UCSD-AML1 (cell line): Measurements from ENCODE around the gene ACVR1B.
A peak's percentile ranks its signal among the peaks of the same experiment; 100 is the strongest.

Experiments
- DNase-seq: peaks from one replicate; lab custom pipeline; 2025; ENCODE audit not compliant: unreplicated experiment; lab: John Stamatoyannopoulos, UW

Gene ACVR1B

GRCh38 chr12:51951199-51951842 lies at the start of gene ACVR1B:
TSS of gene ACVR1B (plus strand) at chr12:51951699. CDS start at chr12:51951744, 45 bp downstream.
- peak; percentile 87 for DNase-seq

DNA sequence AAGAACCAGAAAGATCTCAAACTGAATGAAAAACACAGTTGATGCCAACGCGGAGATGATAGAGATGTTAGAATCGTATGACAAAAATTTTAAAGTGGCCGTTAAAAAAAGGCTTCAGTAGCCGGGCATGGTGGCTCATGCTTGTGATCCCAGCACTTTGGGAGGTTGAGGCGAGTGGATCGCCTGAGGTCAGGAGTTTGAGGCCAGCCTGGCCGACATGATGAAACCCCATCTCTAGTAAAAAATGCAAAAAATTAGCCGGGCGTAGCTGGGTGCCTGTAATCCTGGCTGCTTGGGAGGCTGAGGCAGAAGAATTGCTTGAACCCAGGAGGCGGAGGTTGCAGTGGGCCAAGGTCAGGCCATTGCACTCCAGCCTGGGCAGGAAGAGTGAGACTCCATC lies 49.6 kb upstream of the ACVR1B start:
- DNase-seq, result no peak

DNA sequence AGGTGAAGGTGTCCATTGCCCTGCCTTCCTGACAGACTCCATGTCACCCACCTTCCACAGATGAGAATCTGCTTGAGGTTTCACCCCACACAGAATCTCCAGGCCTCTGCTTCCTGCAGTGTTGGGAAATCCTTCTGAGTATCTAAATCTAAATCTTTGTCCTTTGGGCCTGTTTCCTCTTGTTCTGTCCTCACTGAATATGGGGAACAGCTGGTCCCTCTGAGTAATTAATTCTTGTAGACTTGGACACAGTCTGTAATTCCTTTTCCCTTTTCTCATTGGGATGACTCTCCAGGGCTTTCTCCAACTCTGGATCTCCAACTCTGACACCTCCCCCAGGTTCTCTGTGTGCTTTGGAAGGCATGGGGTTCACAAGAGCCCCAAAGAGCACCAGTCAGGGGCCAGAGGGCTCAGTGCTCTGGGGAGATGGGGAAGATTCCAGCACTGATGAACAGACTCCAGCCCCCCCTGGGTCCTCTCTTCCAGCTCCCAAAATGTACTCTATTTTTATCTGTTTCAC lies 46.5 kb upstream of the ACVR1B start:
- DNase-seq, result no peak

- no peak for DNase-seq
Measured at GRCh38 chr12:51905471-51906429, 45.7 kb upstream of the ACVR1B start.

DNA sequence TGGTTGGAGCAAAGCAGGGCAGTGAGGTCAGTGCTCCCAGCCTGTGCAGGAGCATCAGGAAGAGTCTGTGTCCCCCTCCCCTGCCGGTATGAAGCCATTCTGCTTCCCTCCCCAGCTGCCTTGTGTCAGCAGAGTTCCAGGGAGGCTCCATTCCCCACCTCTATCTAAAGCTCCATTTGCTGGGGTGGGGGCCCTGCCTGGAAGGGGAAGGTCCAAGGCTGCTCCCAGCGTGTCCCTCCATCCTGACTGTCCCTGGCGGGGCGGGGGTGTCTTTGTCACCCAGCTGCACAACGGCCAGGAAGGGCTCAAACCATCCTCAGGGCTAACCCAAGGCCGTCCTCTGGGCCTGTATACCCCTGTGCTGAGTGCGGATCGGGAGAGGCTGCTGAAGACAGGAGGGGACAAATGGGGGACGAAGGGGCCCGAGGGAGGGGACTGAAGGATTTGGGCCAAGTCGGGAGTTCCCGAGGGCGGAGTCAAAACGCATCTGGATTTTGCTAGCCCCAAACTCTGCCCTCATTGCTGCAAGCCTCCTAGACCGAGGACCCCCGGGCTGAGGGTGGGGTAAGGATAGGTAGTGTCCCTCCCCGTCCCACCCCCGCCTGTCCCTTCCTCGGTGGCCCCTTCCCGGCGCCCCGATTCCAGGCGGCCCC lies 44.9 kb upstream of the ACVR1B start:
- no peak for DNase-seq

- no peak for DNase-seq
Measured at GRCh38 chr12:51907083-51907855, 44.2 kb upstream of the ACVR1B start, which contains the start of gene ACVRL1. TSS of gene ACVRL1 (plus strand) at chr12:51907504. CDS start at chr12:51912475, 4,971 bp downstream.

DNA sequence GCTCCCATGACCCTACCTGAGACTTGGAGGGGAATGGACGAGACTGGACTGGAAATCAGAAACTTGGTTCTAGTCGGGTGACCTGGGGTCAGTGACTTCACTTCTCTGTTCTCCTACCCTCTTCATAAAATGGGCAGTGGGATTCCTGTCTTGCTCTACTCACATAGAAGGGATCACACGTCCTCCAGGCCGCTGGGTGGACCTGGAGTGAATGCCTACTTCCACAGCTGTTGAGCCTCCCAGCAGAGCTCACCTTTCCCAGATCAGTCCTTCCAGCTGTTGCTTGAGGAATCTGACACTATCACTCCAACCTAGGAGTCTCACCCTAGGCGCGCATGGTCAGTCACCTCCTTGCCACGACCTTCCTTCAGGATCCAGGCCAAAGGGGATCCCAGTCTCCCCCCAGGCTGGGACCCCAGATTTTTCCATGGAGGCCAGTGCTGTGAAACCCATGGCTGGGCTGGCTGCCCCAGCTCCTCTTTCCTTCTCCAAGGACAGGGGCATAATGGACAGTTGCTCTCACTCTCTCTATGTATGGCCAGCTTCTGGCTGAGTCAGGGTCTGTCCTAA lies 43.6 kb upstream of the ACVR1B start:
- DNase-seq, result no peak

DNA sequence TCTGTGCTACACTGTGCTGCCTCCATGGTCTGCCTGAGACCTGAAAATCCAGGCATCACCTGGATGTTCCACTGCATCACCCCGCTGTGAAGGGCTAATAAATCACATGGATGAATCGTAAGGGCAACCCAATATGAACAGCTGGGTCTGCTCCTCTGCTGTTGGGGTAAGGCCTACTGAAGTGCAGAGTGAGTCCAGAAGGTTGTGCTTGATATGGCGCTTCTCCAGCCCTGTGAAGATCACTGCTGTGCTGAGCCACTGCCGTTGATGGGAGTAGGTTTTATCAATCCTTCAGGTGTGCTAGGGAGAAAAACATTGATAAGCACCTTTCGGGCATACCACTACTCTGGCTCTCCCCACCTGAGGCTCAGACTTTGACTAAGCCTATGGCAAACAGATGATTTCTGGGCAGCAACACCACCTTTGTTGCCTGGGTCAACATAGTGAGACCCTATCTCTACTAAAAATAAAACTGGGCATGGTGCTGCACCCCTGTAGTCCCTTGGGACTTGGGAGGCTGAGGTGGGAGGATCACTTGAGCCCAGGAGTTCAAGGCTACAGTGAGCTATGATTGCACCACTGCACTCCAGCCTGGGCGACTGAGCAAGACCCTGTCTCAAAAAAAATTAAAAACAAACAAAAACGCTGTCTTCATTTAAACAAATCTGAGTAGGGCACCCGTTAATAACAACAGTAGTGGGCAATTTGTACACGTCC lies 42.5 kb upstream of the ACVR1B start:
- DNase-seq, result no peak

DNA sequence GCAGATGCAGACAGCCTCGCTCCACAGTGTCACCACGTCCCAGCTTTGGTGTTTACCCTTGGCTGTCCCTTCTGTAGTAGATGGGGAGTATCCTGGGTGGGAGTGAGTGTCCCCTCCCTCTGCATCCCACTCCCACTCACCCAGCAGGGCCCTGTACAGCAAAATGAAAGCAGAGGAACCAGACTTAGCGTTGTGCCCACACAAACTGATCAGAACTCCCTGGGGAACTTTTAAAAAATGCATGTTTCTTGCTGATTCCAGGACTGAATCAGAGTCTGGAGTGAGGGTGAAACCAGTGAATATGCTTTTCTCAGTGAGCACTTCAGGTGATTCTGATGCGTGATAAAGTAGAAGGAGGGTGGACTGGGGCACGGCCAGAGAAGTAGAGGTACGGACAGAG lies 41.3 kb upstream of the ACVR1B start:
- no peak for DNase-seq

DNA sequence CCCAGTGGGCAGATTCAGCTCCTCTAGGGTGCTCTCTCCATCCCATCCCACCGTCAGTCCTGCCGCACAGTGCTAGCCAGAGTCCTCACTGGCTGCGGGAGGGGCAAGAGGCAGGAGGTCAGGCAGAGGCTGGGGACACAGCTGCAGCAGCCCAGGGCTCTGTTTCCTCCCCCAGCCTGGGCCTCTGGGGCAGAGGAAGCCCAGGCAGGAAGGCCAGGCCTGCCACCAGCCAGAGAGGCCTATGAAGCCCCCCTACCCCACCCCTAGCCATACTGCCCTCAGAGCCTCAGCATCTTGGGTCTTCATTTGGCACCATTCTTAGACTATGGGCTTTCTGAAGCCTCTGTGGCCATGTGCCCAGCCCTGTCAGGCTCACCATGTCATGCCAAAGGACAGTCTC lies 40.8 kb upstream of the ACVR1B start:
- DNase-seq, result no peak

DNA sequence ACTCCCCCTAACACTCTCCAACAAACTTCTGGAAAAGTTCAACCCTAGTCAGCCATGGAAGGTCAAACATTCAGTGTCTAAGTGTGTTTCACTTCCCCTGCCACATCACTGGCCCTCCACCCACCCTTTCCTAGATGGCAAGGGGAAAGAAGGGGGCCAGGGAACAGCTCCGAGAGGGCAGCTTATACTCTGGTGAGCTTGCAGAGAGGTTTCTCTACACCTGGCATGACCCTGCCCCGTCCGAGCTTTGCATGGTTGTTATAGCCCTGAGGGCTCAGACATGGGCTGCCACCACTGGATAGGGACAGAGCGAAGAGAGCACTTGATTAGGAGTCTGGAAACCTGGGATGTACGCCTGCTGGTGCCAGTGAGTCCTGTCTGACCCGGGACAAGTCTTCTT lies 40.2 kb upstream of the ACVR1B start:
- no peak for DNase-seq

DNA sequence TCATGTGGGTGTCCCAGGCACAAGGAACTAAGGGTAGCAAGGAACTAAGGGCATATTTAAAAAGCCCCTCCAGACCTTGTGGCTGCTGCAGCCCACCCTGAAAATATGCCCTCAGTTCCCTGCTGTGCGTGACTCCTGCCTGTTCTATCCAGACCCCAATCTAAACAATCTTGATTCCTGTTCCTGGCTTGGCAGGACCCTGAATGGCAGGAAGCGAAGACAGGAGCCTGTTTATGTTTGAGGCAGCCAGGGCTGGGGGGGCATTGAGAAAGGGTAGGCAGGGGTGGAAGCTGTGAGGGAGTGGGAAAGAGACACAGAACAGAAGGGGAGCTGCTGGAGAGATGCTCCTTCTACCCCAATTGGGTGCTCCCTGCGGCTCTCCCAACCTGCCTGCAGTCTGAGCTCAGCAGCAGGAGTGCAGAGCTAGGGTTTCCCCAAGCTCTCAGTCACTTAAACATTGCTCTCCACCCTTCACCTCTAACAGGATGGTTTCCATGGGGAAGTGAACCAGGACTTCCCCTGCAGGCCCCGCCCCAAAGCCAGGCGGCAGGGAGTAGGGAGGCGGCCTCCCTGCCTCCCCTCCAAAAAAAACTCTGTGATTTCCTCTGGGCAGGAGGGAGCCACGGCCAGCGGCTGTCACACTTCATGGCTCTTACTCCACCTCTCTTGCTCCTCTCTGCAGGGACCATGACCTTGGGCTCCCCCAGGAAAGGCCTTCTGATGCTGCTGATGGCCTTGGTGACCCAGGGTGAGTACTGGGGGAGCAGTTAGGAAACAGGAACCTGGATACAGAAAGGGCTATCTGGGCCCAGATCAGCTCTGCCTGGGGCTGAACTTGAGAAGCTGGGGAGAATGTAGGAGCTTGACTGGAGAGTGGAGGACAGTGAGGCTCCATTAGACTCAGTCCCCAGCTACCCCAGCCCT lies 39.4 kb upstream of the ACVR1B start:
- DNase-seq, result peak; percentile 66

- DNase-seq, result no peak
Measured at GRCh38 chr12:51913071-51914033, 38.1 kb upstream of the ACVR1B start.

GRCh38 chr12:51914034-51914923 lies 37.2 kb upstream of the ACVR1B start:
- no peak for DNase-seq

DNA sequence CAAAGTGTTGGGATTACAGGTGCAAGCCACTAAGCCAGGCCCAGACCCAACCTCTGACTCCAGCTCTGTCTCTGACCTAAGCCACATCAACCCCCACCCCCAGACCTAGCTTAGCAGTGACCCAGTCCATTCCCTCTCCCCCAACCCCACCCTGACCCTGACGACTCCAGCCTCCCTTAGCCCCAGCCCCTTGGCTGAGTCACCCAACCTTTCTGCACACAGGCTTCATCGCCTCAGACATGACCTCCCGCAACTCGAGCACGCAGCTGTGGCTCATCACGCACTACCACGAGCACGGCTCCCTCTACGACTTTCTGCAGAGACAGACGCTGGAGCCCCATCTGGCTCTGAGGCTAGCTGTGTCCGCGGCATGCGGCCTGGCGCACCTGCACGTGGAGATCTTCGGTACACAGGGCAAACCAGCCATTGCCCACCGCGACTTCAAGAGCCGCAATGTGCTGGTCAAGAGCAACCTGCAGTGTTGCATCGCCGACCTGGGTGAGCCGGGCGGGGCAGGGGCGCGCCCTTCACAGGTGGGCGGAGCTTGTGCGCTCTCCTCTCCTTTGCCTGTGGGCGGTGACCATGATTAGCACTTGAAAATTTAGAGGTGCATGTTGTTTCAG lies 36.4 kb upstream of the ACVR1B start:
- DNase-seq, result no peak

- no peak for DNase-seq
Measured at GRCh38 chr12:51915951-51916350, 35.5 kb upstream of the ACVR1B start.
